Measurements from ENCODE around the gene EPB42.
"Not testable (repeated sequence)": the region's sequence is repeated elsewhere in the genome, so short reads cannot be mapped to it uniquely, and the experiment has no call there.

Gene EPB42

GRCh38 chr15:43184407-43185124 lies 36.3 kb downstream of the EPB42 start:
- no peak for DNase-seq

GRCh38 chr15:43183270-43183669 lies 37.5 kb downstream of the EPB42 start:
- DNase-seq, result no peak

- not testable (repeated sequence) for DNase-seq
These were observed 43.7 kb downstream of the EPB42 start for GRCh38 chr15:43177147-43177546.

GRCh38 chr15:43175656-43176309 lies 45.0 kb downstream of the EPB42 start:
- DNase-seq, result not testable (repeated sequence)

- no peak for DNase-seq
These were observed 50.9 kb downstream of the EPB42 start for GRCh38 chr15:43169888-43170287.

GRCh38 chr15:43168192-43169107 lies 52.4 kb downstream of the EPB42 start:
- DNase-seq, result no peak

- DNase-seq, result not testable (repeated sequence)
These were observed 53.6 kb downstream of the EPB42 start for GRCh38 chr15:43167261-43167660.

GRCh38 chr15:43165801-43166325 lies 55.0 kb downstream of the EPB42 start:
- DNase-seq, result no peak

- no peak for DNase-seq
These were observed 67.5 kb downstream of the EPB42 start for GRCh38 chr15:43153269-43153668.

GRCh38 chr15:43151688-43152087 lies 69.1 kb downstream of the EPB42 start:
- DNase-seq, result no peak

- DNase-seq, result no peak
These were observed 70.5 kb downstream of the EPB42 start for GRCh38 chr15:43150191-43150929.
